Measurements from ENCODE around the gene SLC24A3. TPM values are rescaled to one million over a fixed set of nuclear protein-coding genes. Genes with fewer than 3 reads are reported as not detected.

Gene SLC24A3
- total RNA-seq, 1 donor from 2014 or later, result 0.62 TPM

- intact Hi-C loops (cut with micrococcal nuclease), result no loop called here
- DNase-seq (no peak), ATAC-seq (no peak)
Observed at GRCh38 chr20:19404826-19405225, 192.4 kb downstream of the SLC24A3 start.

GRCh38 chr20:19405958-19406357 is 193.5 kb downstream of the SLC24A3 start:
- intact Hi-C loops (cut with micrococcal nuclease), result no loop called here
- no peak for ATAC-seq
- DNase-seq, result no peak

GRCh38 chr20:19406381-19406780 is 193.9 kb downstream of the SLC24A3 start:
- intact Hi-C loops (cut with micrococcal nuclease), result no loop called here
- DNase-seq (no peak), ATAC-seq (no peak)

- intact Hi-C loops (cut with micrococcal nuclease), result no loop called here
- ATAC-seq (no peak), DNase-seq (no peak)
Observed at GRCh38 chr20:19407196-19407595, 194.8 kb downstream of the SLC24A3 start.

- intact Hi-C loops (cut with micrococcal nuclease), result no loop called here
- DNase-seq, result no peak
- ATAC-seq, result no peak
Observed at GRCh38 chr20:19407736-19408135, 195.3 kb downstream of the SLC24A3 start.

GRCh38 chr20:19408971-19409370 is 196.5 kb downstream of the SLC24A3 start:
- ATAC-seq (no peak), DNase-seq (no peak)
- intact Hi-C loops (cut with micrococcal nuclease), result no loop called here

GRCh38 chr20:19411811-19412210 is 199.4 kb downstream of the SLC24A3 start:
- ATAC-seq (no peak), DNase-seq (no peak)
- intact Hi-C loops (cut with micrococcal nuclease), result no loop called here

- intact Hi-C loops (cut with micrococcal nuclease), result no loop called here
- DNase-seq (no peak), ATAC-seq (no peak)
Observed at GRCh38 chr20:19412254-19412653, 199.8 kb downstream of the SLC24A3 start.

- DNase-seq (no peak), ATAC-seq (no peak)
- intact Hi-C loops (cut with micrococcal nuclease), result no loop called here
Observed at GRCh38 chr20:19414600-19414999, 202.2 kb downstream of the SLC24A3 start.

- ATAC-seq (no peak), DNase-seq (no peak)
- intact Hi-C loops (cut with micrococcal nuclease), result no loop called here
Observed at GRCh38 chr20:19415786-19416185, 203.3 kb downstream of the SLC24A3 start.

GRCh38 chr20:19416627-19417026 is 204.2 kb downstream of the SLC24A3 start:
- no peak for DNase-seq
- ATAC-seq, result no peak
- intact Hi-C loops (cut with micrococcal nuclease), result no loop called here

- DNase-seq, result no peak
- intact Hi-C loops (cut with micrococcal nuclease), result no loop called here
- no peak for ATAC-seq
Observed at GRCh38 chr20:19419396-19419795, 207.0 kb downstream of the SLC24A3 start.

GRCh38 chr20:19423097-19423899 is 210.9 kb downstream of the SLC24A3 start:
- intact Hi-C loops (cut with micrococcal nuclease), result no loop called here
- ATAC-seq, result no peak
- DNase-seq, result no peak

GRCh38 chr20:19423900-19424620 is 211.6 kb downstream of the SLC24A3 start:
- DNase-seq (no peak), ATAC-seq (no peak)
- intact Hi-C loops (cut with micrococcal nuclease), result no loop called here

- intact Hi-C loops (cut with micrococcal nuclease), result no loop called here
- ATAC-seq (no peak), DNase-seq (no peak)
Observed at GRCh38 chr20:19426356-19426755, 213.9 kb downstream of the SLC24A3 start.

- DNase-seq (no peak), ATAC-seq (no peak)
- intact Hi-C loops (cut with micrococcal nuclease), result no loop called here
Observed at GRCh38 chr20:19427480-19427879, 215.0 kb downstream of the SLC24A3 start.

GRCh38 chr20:19427913-19428312 is 215.5 kb downstream of the SLC24A3 start:
- DNase-seq (no peak), ATAC-seq (no peak)
- intact Hi-C loops (cut with micrococcal nuclease), result no loop called here

GRCh38 chr20:19428324-19428723 is 215.9 kb downstream of the SLC24A3 start:
- intact Hi-C loops (cut with micrococcal nuclease), result no loop called here
- no peak for ATAC-seq

GRCh38 chr20:19429538-19429937 is 217.1 kb downstream of the SLC24A3 start:
- intact Hi-C loops (cut with micrococcal nuclease), result no loop called here
- ATAC-seq (no peak), DNase-seq (no peak)

More at GRCh38 chr20:19428324-19428723, 215.9 kb downstream of the SLC24A3 start:
- no peak for DNase-seq

- no peak for ATAC-seq
- no peak for DNase-seq
- intact Hi-C loops (cut with micrococcal nuclease), result no loop called here
Observed at GRCh38 chr20:19430641-19431315, 218.3 kb downstream of the SLC24A3 start.
